ENCODE data around the gene RPS6KA2.

Gene RPS6KA2

GRCh38 chr6:166567813-166568212 is 59.2 kb downstream of the RPS6KA2 start:
- no peak for FAIRE-seq

DNA sequence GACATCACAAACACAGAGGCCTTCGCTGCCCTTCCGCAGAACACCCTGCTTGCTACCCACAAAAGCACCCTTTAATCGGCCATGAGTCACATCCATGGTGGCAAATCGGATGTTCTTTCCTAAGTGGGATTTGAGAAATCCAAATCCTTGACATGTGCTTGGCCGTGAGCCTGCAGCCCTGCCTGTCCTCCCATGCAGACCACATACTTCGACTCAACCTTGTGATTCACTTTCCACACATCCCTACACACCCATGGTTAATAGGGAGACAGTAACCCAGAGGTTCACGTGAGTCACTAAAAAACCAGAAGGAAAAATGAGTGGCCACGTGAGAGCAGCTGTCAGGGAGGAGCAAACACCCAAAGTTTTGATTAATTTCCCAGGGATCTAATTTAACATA is 59.9 kb downstream of the RPS6KA2 start:
- FAIRE-seq: no peak

DNA sequence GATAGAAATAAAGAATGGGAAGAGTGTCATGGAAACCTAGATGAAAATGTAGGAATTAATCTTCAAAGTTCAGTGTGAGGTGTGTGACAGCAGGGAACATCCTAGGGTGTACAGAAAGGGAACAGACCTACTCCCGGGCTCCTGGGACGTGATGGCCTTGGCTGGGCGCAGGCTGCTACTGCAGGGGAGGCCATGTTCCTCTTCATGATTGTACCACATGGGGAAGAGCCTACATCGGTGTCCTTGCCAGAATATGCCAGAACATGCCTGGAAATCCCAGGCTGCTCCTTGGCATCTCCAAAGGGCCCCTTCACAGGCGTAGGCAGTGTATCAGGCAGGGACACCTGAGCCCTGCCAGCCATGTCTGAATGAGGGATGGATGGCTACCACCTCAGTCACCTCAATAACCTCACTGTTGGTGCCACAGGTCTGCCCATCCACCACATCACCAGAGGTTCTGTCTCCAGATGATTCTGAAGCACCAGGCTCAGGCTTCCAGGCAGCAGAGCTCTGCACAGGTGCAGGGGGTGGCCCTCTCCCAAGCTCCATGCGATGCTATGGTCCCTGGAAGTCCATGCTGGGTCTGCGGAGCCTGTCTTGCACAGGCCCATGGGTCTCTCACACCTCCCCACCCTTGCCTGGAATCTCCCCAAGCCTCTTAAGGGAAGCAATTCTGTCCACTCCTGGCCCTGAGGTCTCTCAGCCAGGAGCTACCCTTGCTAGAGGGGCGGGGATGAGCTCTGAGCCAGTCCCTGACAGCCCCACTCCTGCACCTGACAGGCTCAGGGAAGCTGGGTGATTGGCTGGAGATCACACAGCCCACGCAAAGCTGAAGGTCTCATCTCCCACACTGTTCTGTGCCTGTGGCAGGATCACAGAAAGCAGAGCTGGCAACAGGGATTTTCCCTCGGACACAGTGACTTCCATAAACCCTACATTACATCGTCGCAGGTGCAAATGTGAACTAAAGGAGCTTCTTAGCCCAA is 60.7 kb downstream of the RPS6KA2 start:
- no peak for FAIRE-seq

- no peak for FAIRE-seq
These were observed 61.7 kb downstream of the RPS6KA2 start for GRCh38 chr6:166565084-166565967.

GRCh38 chr6:166563805-166564204 is 63.2 kb downstream of the RPS6KA2 start:
- no peak for FAIRE-seq

DNA sequence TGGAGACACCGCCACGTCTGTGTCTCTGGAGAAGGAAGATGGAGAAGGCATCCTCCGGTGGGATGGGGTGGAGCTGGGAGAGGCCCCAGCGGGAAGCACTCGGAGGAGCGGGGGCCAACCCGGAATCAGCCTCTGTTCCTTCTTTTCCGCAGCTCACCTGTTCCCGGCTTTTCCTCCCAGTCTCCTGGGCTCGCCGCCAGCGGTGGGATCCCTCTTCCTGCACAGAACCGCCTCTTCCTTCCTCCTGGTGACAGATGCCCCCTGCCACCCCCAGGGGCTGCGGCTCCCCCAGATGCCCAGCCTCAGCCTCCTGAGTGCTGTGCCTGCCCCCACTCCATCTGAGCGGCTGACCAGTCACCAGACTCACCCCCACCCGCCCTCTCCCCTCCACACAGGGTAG is 63.9 kb downstream of the RPS6KA2 start:
- no peak for FAIRE-seq

GRCh38 chr6:166562726-166563125 is 64.3 kb downstream of the RPS6KA2 start:
- no peak for FAIRE-seq

GRCh38 chr6:166561771-166562359 is 65.2 kb downstream of the RPS6KA2 start:
- no peak for FAIRE-seq

GRCh38 chr6:166560222-166560621 is 66.8 kb downstream of the RPS6KA2 start:
- FAIRE-seq: no peak

GRCh38 chr6:166559662-166560061 is 67.4 kb downstream of the RPS6KA2 start:
- no peak for FAIRE-seq

DNA sequence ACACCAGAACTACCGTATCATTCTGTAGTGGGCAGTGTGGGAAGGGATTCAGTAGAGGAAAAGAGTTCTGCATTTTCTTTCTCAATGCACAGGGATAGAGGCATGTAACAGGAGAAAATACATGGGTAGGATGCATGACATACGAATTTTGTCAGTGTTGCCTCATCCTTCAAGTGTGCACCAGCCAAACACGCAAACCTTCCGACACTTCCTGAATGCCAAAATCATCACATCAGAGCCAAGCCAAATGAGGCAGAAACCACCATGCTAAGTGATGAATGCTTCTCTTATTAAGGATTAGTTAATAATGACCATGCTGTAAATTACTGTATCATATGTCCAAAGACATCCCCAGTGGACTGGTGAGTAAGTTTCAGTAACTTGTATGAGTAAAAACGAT is 67.8 kb downstream of the RPS6KA2 start:
- no peak for FAIRE-seq

GRCh38 chr6:166558156-166559005 is 68.7 kb downstream of the RPS6KA2 start:
- no peak for FAIRE-seq

GRCh38 chr6:166556863-166557322 is 70.2 kb downstream of the RPS6KA2 start:
- FAIRE-seq: no peak

- FAIRE-seq: no peak
These were observed 70.7 kb downstream of the RPS6KA2 start for GRCh38 chr6:166556336-166556735.

- no peak for FAIRE-seq
These were observed 72.0 kb downstream of the RPS6KA2 start for GRCh38 chr6:166555086-166555485.

GRCh38 chr6:166554316-166554715 is 72.7 kb downstream of the RPS6KA2 start:
- FAIRE-seq: no peak

DNA sequence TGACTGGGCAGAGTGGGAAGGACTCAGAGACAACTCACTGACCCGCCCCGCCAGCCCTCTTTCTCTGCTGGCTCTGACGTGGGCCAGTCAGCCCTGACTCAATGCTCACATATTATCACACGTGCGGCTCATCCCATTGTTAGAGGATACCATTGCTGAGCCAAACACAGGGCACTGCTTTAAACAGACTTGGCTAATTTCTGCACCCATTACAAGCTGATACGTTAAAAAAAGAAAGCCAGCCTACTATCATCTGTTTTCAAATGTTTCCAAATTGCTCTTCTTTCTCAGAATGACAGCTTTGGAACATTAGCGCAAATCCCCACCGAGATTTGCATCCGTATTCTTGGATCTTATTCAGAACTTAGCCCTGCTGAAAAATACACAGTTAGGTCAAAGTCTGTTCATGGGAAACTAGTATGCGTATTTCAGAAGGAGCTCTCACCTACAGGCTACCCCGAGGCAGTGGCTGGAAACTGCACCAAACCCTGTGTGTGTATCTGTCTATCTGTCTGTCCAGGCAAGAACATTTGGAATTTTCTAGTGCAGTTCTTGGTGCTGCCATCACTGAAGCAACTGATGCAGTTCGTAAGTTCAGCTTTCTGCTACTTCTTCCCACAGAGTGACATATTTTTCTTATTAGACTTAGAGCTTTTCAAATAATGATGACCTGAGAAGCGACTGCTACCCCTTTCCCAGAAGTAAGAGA is 73.3 kb downstream of the RPS6KA2 start:
- no peak for FAIRE-seq

DNA sequence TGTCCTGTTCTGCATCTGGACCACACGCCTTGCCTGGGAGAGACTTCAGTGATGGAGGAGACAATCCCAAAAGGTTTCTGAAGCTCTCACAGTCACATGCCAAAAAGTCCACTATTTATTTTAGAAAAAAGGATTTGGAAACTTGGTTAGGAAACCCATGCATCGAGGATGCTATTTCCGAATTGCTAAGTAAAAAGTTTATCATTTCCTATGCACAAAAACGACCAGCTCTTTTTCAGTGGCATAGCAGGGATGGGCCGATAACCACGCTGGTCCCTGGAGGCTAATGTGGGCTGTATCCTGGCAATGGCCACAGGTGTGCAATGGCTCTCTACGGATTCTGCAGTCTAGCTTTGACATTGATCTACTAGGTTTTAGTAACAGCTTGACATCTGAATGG is 74.5 kb downstream of the RPS6KA2 start:
- no peak for FAIRE-seq

GRCh38 chr6:166551754-166552495 is 75.1 kb downstream of the RPS6KA2 start:
- no peak for FAIRE-seq

DNA sequence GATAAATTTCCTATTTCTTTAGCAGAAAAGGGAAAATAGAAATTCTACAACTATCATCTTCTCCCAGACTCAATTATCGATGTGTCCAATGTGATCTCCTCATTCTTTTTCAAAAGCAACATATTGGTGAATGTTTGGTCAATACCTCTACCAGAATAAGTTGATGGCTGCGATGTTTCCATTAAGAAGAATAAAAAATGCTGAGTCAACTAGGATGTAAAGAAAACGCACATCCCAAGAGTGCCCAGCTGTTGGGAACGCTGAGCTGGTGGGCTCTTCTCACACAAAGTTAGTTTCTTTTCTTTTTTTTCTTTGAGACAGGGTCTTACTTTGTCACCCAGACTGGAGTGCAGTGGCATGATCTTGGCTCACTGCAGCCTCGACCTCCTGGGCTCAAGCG is 80.4 kb downstream of the RPS6KA2 start:
- FAIRE-seq: no peak
